B cell (primary cell): Measurements from ENCODE around the gene CAMTA1. TPM values are rescaled to one million over a fixed set of nuclear protein-coding genes. Genes with fewer than 3 reads are reported as not detected.

Source experiments
- ATAC-seq: fragments of 200-7000 bp; cut with Tn5 transposase; one replicate; pipeline ENCODE4 v1.10.0; 2021; ENCODE audit warnings: low read depth, mild to moderate bottlenecking, moderate number of reproducible peaks, moderate library complexity
- CTCF ChIA-PET: fragments of 350-600 bp; sonication (Branson Sonifier 250); formaldehyde crosslinking; loops from one replicate; lab custom pipeline; 2021; ENCODE audit warnings: antibody characterized with exemption, inconsistent platforms; lab: Charles Lee
- POLR2A ChIA-PET: fragments of 350-600 bp; sonication (Branson Sonifier 250); formaldehyde crosslinking; loops from one replicate; lab custom pipeline; 2021; ENCODE audit warnings: antibody characterized with exemption; lab: Charles Lee
- DNase-seq: peaks from one replicate; pipeline ENCODE4 v3.0.0; 2013
- H2AFZ ChIP-seq: 2 replicates; pipeline ENCODE4 v1.6.1; 2012; ENCODE audit warnings: mild to moderate bottlenecking, low read depth, low read length; ENCODE audit not compliant: insufficient read depth, poor library complexity, severe bottlenecking
- H3K27ac ChIP-seq, 2 donors: 1 replicate in 1 of 2; 2 replicates in 1 of 2; pipeline ENCODE4 v1.5.1; 2012 to 2013; ENCODE audit warnings: low read length in 2 of 2, mild to moderate bottlenecking in 2 of 2, moderate library complexity in 1 of 2
- H3K27me3 ChIP-seq, 4 experiments: fragments of 200-600 bp in 1 of 4; sonication (generic) in 1 of 4; replicated peaks in 1 of 4; 1 replicate in 2 of 4; 2 replicates in 2 of 4; pipeline versions ENCODE4 v1.6.1 to v1.7.0; 2013 to 2016; ENCODE audit warnings: low read length in 3 of 4, mild to moderate bottlenecking in 2 of 4, mixed read lengths in 1 of 4, moderate library complexity in 1 of 4; ENCODE audit not compliant: insufficient read depth in 4 of 4, control insufficient read depth in 3 of 4; ENCODE audit errors: control extremely low read depth in 1 of 4
- H3K36me3 ChIP-seq, 2 experiments: replicated peaks in 1 of 2; 1 replicate in 1 of 2; 2 replicates in 1 of 2; pipeline versions ENCODE4 v1.6.1 to v1.7.1; 2013; ENCODE audit warnings: low read length in 1 of 2; ENCODE audit not compliant: insufficient read depth in 2 of 2, control insufficient read depth in 1 of 2; ENCODE audit errors: control extremely low read depth in 1 of 2, extremely low read depth in 1 of 2
- H3K4me1 ChIP-seq, 2 donors: fragments of 200-600 bp in 1 of 2; sonication (generic) in 1 of 2; 1 replicate in 1 of 2; 2 replicates in 1 of 2; pipeline versions ENCODE4 v1.5.1 to v1.6.1; 2013 to 2017; ENCODE audit warnings: low read length in 2 of 2; ENCODE audit not compliant: control insufficient read depth in 2 of 2, insufficient read depth in 2 of 2
- H3K4me2 ChIP-seq: replicated peaks from 2 replicates; pipeline ENCODE3; 2012; ENCODE audit warnings: mild to moderate bottlenecking, low read depth, low read length; ENCODE audit not compliant: poor library complexity, severe bottlenecking
- H3K4me3 ChIP-seq, 5 experiments: fragments of 200-600 bp in 1 of 5; sonication (generic) in 1 of 5; 1 replicate in 3 of 5; 2 replicates in 2 of 5; pipeline versions ENCODE4 v1.5.1 to v1.7.0; 2011 to 2016; ENCODE audit warnings: low read length in 4 of 5, mild to moderate bottlenecking in 4 of 5, low read depth in 2 of 5, control low read depth in 1 of 5, moderate library complexity in 1 of 5; ENCODE audit not compliant: insufficient read depth in 1 of 5; ENCODE audit errors: control extremely low read depth in 1 of 5, extremely low read depth in 1 of 5
- H3K79me2 ChIP-seq: fragments of 200-600 bp; sonication (generic); one replicate; pipeline ENCODE4 v1.6.0; 2016; ENCODE audit warnings: low read length; ENCODE audit not compliant: control insufficient read depth, insufficient read depth
- H3K9ac ChIP-seq: fragments of 200-600 bp; sonication (generic); 2 replicates; pipeline ENCODE4 v1.6.1; 2017; ENCODE audit warnings: mild to moderate bottlenecking, low read length, moderate library complexity
- H3K9me3 ChIP-seq, 3 donors: one replicate each; pipeline versions ENCODE4 v1.6.1 to v1.7.1; 2013; ENCODE audit warnings: low read length in 2 of 3; ENCODE audit not compliant: control insufficient read depth in 2 of 3, insufficient read depth in 1 of 3; ENCODE audit errors: control extremely low read depth in 1 of 3
- H4K20me1 ChIP-seq: 2 replicates; pipeline ENCODE4 v1.6.0; 2012; ENCODE audit warnings: mild to moderate bottlenecking, low read length; ENCODE audit not compliant: insufficient read depth, control insufficient read depth, poor library complexity, severe bottlenecking
- H3K27ac Mint-ChIP-seq: one replicate; pipeline ENCODE4 v1.8.0; 2021; ENCODE audit warnings: mixed read lengths
- H3K27me3 Mint-ChIP-seq: one replicate; pipeline ENCODE4 v1.8.0; 2021; ENCODE audit warnings: mixed read lengths
- H3K4me1 Mint-ChIP-seq: one replicate; pipeline ENCODE4 v1.8.0; 2021; ENCODE audit warnings: mixed read lengths
- H3K4me3 Mint-ChIP-seq: one replicate; pipeline ENCODE4 v1.8.0; 2021; ENCODE audit warnings: mixed read lengths
- H3K9me3 Mint-ChIP-seq: one replicate; pipeline ENCODE4 v1.8.0; 2022; ENCODE audit warnings: mixed read lengths; ENCODE audit not compliant: insufficient read depth
- EZH2 ChIP-seq: IDR thresholded peaks from 2 replicates; pipeline ENCODE4 v1.6.1; 2012; ENCODE audit warnings: borderline replicate concordance, low read depth, mild to moderate bottlenecking, moderate library complexity, low read length; ENCODE audit not compliant: insufficient read depth, poor library complexity, severe bottlenecking
- WGBS: methylation state at CpG from one replicate; pipeline ENCODE4 v1.1.5; 2013; ENCODE audit warnings: missing lambda C conversion rate; ENCODE audit not compliant: insufficient coverage; 5-methylcytosine and 5-hydroxymethylcytosine counted together
- intact Hi-C: fragments of 100-400 bp; cut with micrococcal nuclease; formaldehyde crosslinking; loops from one replicate; pipeline ENCODE4 v1.10.0; 2022
- polyA plus RNA-seq: library from polyadenylated mRNA; depleted of rRNA; stranded (reverse); fragments of >200 nt; gene quantifications from 2 replicates; pipeline ENCODE4 v1.2.3, GENCODE V29; 2012
- total RNA-seq, 2 donors: library from RNA; stranded (reverse); fragments of 120-200 nt in 1 of 2; gene quantifications; 1 replicate in 1 of 2; 2 replicates in 1 of 2; pipeline versions ENCODE4 v1.2.3 to v1.2.4, GENCODE V29; 2013 to 2022
- TF ChIP-seq, protein P1 (sequence below): fragments of 200-600 bp; IDR thresholded peaks from one replicate; pipeline ENCODE4 v1.8.0; 2022; ENCODE audit warnings: antibody characterized with exemption, mild to moderate bottlenecking

CAMTA1 gene
- total and polyA plus RNA-seq, 2 donors (not counting 1 experiment from before 2014, with no cell fraction given) = 42.2 to 45.7 TPM

- Histone ChIP-seq H2AFZ (no peak overlapping the region), H3K79me2 (no peaks in the 10 kb centered on the region), H3K27me3 (no peaks in the 10 kb centered on the region), H3K36me3 (no peaks in the 10 kb centered on the region), H3K9me3 (peaks cover 0 to 4% (median 0%) of the 10 kb centered on the region in 3 donors), H4K20me1 (no peaks in the 10 kb centered on the region), H3K4me2 (no peak overlapping the region), H3K4me1 (no peaks in the 10 kb centered on the region), H3K4me3 (no peak overlapping the region), H3K27ac (no peak overlapping the region), H3K9ac (no peak overlapping the region)
- Mint-ChIP-seq H3K27me3 (no peaks in the 10 kb centered on the region), H3K4me1 (no peaks in the 10 kb centered on the region), H3K27ac (no peak overlapping the region), H3K9me3 (no peaks in the 10 kb centered on the region), H3K4me3 (no peak overlapping the region)
- intact Hi-C loops = no loop called here
- ChIA-PET POLR2A (no interaction called here), CTCF (no interaction called here)
- DNase-seq (no peak), ATAC-seq (no peak)
- 62% methylated on average over 15 of the region's 17 CpGs for WGBS
- no peak for TF ChIP-seq EZH2
- TF ChIP-seq, protein P1, sequence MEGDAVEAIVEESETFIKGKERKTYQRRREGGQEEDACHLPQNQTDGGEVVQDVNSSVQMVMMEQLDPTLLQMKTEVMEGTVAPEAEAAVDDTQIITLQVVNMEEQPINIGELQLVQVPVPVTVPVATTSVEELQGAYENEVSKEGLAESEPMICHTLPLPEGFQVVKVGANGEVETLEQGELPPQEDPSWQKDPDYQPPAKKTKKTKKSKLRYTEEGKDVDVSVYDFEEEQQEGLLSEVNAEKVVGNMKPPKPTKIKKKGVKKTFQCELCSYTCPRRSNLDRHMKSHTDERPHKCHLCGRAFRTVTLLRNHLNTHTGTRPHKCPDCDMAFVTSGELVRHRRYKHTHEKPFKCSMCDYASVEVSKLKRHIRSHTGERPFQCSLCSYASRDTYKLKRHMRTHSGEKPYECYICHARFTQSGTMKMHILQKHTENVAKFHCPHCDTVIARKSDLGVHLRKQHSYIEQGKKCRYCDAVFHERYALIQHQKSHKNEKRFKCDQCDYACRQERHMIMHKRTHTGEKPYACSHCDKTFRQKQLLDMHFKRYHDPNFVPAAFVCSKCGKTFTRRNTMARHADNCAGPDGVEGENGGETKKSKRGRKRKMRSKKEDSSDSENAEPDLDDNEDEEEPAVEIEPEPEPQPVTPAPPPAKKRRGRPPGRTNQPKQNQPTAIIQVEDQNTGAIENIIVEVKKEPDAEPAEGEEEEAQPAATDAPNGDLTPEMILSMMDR = no peak
Observed at GRCh38 chr1:7427605-7428300, 642.5 kb downstream of the CAMTA1 start.

DNA sequence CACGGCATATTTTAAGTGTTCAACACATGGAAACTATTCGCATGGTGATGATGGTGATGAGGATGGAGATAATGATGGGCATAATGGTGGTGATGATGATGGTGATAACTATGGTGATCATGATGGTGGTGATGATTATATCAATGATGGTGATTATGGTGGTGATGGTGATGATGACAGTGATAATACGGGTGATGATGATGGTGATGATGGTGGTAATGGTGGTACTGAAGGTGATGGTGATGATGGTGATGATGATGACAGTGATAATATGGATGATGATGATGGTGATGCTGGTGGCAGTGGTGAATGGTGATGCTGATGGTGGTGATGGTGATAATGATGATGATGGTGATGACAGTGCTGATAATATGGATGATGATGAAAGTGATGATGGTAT lies 644.0 kb downstream of the CAMTA1 start:
- H3K9ac ChIP-seq = no peak overlapping the region
- WGBS = 92% methylated on average over 3 of the region's 3 CpGs
- ATAC-seq (no peak), DNase-seq (no peak)
- Mint-ChIP-seq H3K27ac (no peak overlapping the region), H3K4me3 (no peak overlapping the region), H3K9me3 (peaks cover 1% of the 10 kb centered on the region), H3K4me1 (no peaks in the 10 kb centered on the region), H3K27me3 (peaks cover 3% of the 10 kb centered on the region)
- no peaks in the 10 kb centered on the region for H3K36me3 ChIP-seq
- H4K20me1 ChIP-seq = no peaks in the 10 kb centered on the region
- CTCF ChIA-PET = no interaction called here
- POLR2A ChIA-PET = no interaction called here
- TF ChIP-seq, protein P1 = no peak
- TF ChIP-seq EZH2 = no peak
- no peaks in the 10 kb centered on the region for H3K27me3 ChIP-seq
- H3K9me3 ChIP-seq = peaks cover 0 to 14% (median 0%) of the 10 kb centered on the region in 3 donors
- H2AFZ ChIP-seq = no peak overlapping the region
- intact Hi-C loops = no loop called here
- H3K4me3 ChIP-seq = no peak overlapping the region
- no peak overlapping the region for H3K4me2 ChIP-seq
- H3K27ac ChIP-seq = no peak overlapping the region
- no peaks in the 10 kb centered on the region for H3K79me2 ChIP-seq
- no peaks in the 10 kb centered on the region for H3K4me1 ChIP-seq
